Upper lobe of left lung (tissue), 6 donors: Measurements from ENCODE around the gene TLCD3A. TPM values are rescaled to one million over a fixed set of nuclear protein-coding genes. Genes with fewer than 3 reads are reported as not detected.

ENCODE experiments used
- ATAC-seq, 2 donors: fragments of 200-7000 bp; cut with Tn5 transposase; one replicate each; pipeline ENCODE4 v1.9.1; 2022; ENCODE audit warnings: mild to moderate bottlenecking in 2 of 2, moderate library complexity in 2 of 2; ENCODE audit not compliant: low FRiP score in 2 of 2
- DNase-seq, 2 donors: peaks; one replicate each; pipeline ENCODE4 v3.0.0-alpha.2; 2019 to 2020
- H3K27ac ChIP-seq, 4 donors: fragments of 200-600 bp; sonication (generic); one replicate each; pipeline ENCODE4 v1.5.1; 2016 to 2019
- H3K27me3 ChIP-seq, 4 donors: fragments of 200-600 bp; sonication (generic); one replicate each; pipeline ENCODE4 v1.5.1; 2017 to 2019
- H3K36me3 ChIP-seq, 4 donors: fragments of 200-600 bp; sonication (generic); one replicate each; pipeline ENCODE4 v1.5.1; 2016 to 2019
- H3K4me1 ChIP-seq, 4 donors: fragments of 200-600 bp; sonication (generic); one replicate each; pipeline ENCODE4 v1.5.1; 2018 to 2019
- H3K4me3 ChIP-seq, 4 donors: fragments of 200-600 bp; sonication (generic); one replicate each; pipeline ENCODE4 v1.5.1; 2017 to 2019; ENCODE audit warnings: mild to moderate bottlenecking in 2 of 4, moderate library complexity in 1 of 4
- H3K9me3 ChIP-seq, 4 donors: fragments of 200-600 bp; sonication (generic); one replicate each; pipeline ENCODE4 v1.5.1; 2018 to 2019
- CTCF ChIP-seq, 6 experiments: fragments of 450-650 bp in 4 of 6; fragments of 200-600 bp in 2 of 6; sonication (generic) in 2 of 6; IDR thresholded peaks; one replicate each; pipeline ENCODE4 v1.5.1; 2016 to 2019; ENCODE audit warnings: antibody characterized with exemption in 6 of 6
- EP300 ChIP-seq, 4 donors: sonication (generic); formaldehyde crosslinking; IDR thresholded peaks; one replicate each; pipeline ENCODE4 v1.5.1; 2017; ENCODE audit warnings: antibody characterized with exemption in 4 of 4, control low read depth in 2 of 4
- POLR2A ChIP-seq, 4 donors: fragments of 450-650 bp; IDR thresholded peaks; one replicate each; pipeline ENCODE4 v1.5.1; 2016 to 2017; ENCODE audit warnings: antibody characterized with exemption in 4 of 4, mild to moderate bottlenecking in 2 of 4
- POLR2AphosphoS5 ChIP-seq, 2 donors: sonication (generic); formaldehyde crosslinking; IDR thresholded peaks; one replicate each; pipeline ENCODE4 v1.5.1; 2017; ENCODE audit warnings: antibody characterized with exemption in 2 of 2
- WGBS, 2 donors: methylation state at CpG; one replicate each; pipeline ENCODE4 v1.1.5; 2017 to 2018; 5-methylcytosine and 5-hydroxymethylcytosine counted together
- total RNA-seq, 6 donors: library from RNA; depleted of rRNA in 4 of 6; stranded (reverse); fragments of >200 nt in 4 of 6; gene quantifications; one replicate each; pipeline versions ENCODE4 v1.1.0 to v1.2.1, GENCODE V29; 2016 to 2021
- donor health status: DM: no; HTN: no; CAD: no; lungs with moderate emphysema.
- donor health status: DM: no; HTN: yes; CAD: no; lungs with severe emphysema.

TLCD3A gene
- total RNA-seq, 6 donors from 2014 or later: 5.1 to 37.8 (median 11.7) TPM

GRCh38 chr17:732902-733720 is 715 bp downstream of the TLCD3A start:
- Histone ChIP-seq H3K27me3 (no peaks in the 10 kb centered on the region), H3K27ac (peak overlapping the region; percentile 56 to 87 (median 77)), H3K4me3 (peak overlapping the region; percentile 36 to 98 (median 93)), H3K4me1 (peaks cover 0 to 23% (median 10%) of the 10 kb centered on the region in 4 donors), H3K36me3 (peaks cover 0 to under 1% (median 0%) of the 10 kb centered on the region in 4 donors), H3K9me3 (no peaks in the 10 kb centered on the region)
- WGBS, 2 donors: 20 to 39% methylated on average over 11 to 28 of the region's 57 CpGs
- TF ChIP-seq CTCF (IDR thresholded peaks at IDR 0.05) (peak in 1 of 6 experiments; percentile 6), POLR2A (IDR thresholded peaks at IDR 0.05) (no peak), POLR2AphosphoS5 (IDR thresholded peaks at IDR 0.05) (no peak), EP300 (IDR thresholded peaks at IDR 0.05) (no peak)
- ATAC-seq (peak; percentile 44 to 74), DNase-seq (peak in 1 of 2 donors; percentile 42)

GRCh38 chr17:733743-734142 is 1.3 kb downstream of the TLCD3A start:
- ATAC-seq (no peak), DNase-seq (no peak)
- peaks cover 0 to 23% (median 10%) of the 10 kb centered on the region in 4 donors for H3K4me1 ChIP-seq
- H3K36me3 ChIP-seq: peaks cover 0 to 5% (median 0%) of the 10 kb centered on the region in 4 donors
- no peaks in the 10 kb centered on the region for H3K9me3 ChIP-seq
- H3K27me3 ChIP-seq: no peaks in the 10 kb centered on the region
- H3K27ac ChIP-seq: no peak overlapping the region
- WGBS, 2 donors: 75 to 77% methylated on average over 10 of the region's 10 CpGs
- H3K4me3 ChIP-seq: peak overlapping the region in 1 of 4 donors; percentile 98
- no peak for TF ChIP-seq CTCF (IDR thresholded peaks at IDR 0.05)
- TF ChIP-seq POLR2AphosphoS5 (IDR thresholded peaks at IDR 0.05): no peak
- TF ChIP-seq EP300 (IDR thresholded peaks at IDR 0.05): no peak
- TF ChIP-seq POLR2A (IDR thresholded peaks at IDR 0.05): no peak

- no peaks in the 10 kb centered on the region for H3K27me3 ChIP-seq
- peaks cover 0 to 39% (median 13%) of the 10 kb centered on the region in 4 donors for H3K36me3 ChIP-seq
- H3K4me3 ChIP-seq: no peak overlapping the region
- TF ChIP-seq EP300 (IDR thresholded peaks at IDR 0.05) (no peak), POLR2A (IDR thresholded peaks at IDR 0.05) (no peak), CTCF (IDR thresholded peaks at IDR 0.05) (no peak), POLR2AphosphoS5 (IDR thresholded peaks at IDR 0.05) (no peak)
- 96% methylated on average over 13 of the region's 13 CpGs for WGBS, 2 donors
- no peak overlapping the region for H3K27ac ChIP-seq
- no peaks in the 10 kb centered on the region for H3K9me3 ChIP-seq
- ATAC-seq (no peak), DNase-seq (no peak)
- peaks cover 0 to 11% (median 6%) of the 10 kb centered on the region in 4 donors for H3K4me1 ChIP-seq
These were observed 5.2 kb downstream of the TLCD3A start for GRCh38 chr17:737561-738113.

GRCh38 chr17:740240-741017 is 8.0 kb downstream of the TLCD3A start:
- Histone ChIP-seq H3K27ac (no peak overlapping the region), H3K4me1 (no peaks in the 10 kb centered on the region), H3K27me3 (no peaks in the 10 kb centered on the region), H3K36me3 (peaks cover 4 to 65% (median 25%) of the 10 kb centered on the region in 4 donors), H3K9me3 (no peaks in the 10 kb centered on the region), H3K4me3 (no peak overlapping the region)
- 65 to 73% methylated on average over 14 to 18 of the region's 18 CpGs for WGBS, 2 donors
- peak in 1 of 2 donors; percentile 47 for DNase-seq
- no peak for TF ChIP-seq CTCF (IDR thresholded peaks at IDR 0.05)
- no peak for TF ChIP-seq POLR2AphosphoS5 (IDR thresholded peaks at IDR 0.05)
- TF ChIP-seq POLR2A (IDR thresholded peaks at IDR 0.05): no peak
- no peak for TF ChIP-seq EP300 (IDR thresholded peaks at IDR 0.05)
- peak in 1 of 2 donors; percentile 73 for ATAC-seq
